HG02840 (cell line): ENCODE results near the gene TMEM179.

Experiments
- ATAC-seq: cut with Tn5 transposase; IDR thresholded peaks from one replicate; pipeline ENCODE4 v1.9.1; 2021; ENCODE audit warnings: mild to moderate bottlenecking, moderate library complexity, moderate number of reproducible peaks; ENCODE audit not compliant: unreplicated experiment, low FRiP score

The TMEM179 gene

GRCh38 chr14:104600141-104600643, 4.4 kb downstream of the TMEM179 start:
- no peak for ATAC-seq

DNA sequence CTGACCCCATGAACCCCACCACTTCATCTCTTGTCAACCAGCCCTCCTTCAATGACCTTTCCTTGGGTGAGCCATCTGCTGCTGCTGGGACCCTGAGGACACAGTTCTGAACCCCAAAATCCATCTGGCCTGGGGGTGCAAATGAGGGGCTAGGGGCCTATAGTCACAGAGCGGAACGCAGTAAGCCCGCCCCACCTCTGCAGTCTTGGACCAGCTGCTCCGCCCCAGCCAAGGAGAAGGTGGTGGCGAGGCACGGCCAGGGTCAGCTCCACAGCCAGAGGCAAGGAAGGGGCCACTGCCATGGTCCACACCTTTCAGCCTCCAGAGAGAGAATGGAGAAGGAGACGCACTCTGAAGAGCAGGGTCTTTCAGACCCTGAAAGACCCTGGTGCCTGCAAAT, 5.1 kb downstream of the TMEM179 start:
- no peak for ATAC-seq

DNA sequence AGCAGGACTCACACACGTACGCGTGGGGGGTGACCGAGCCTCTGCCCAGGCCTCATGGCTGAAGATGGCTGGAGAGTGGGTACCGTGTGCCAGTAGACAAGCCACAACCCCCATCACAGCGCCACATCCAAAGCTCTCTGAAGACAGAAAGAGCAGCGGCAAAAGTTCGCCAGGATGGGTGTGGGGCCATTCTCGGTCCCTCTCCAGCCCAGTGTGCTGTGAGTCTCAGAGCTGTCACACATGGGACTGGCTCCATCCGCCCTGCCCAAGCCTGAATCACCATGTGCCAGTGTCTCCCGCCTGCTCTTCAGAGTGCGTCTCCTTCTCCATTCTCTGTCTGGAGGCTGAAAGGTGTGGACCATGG, 5.7 kb downstream of the TMEM179 start:
- no peak for ATAC-seq

- ATAC-seq, result no peak
Measured at GRCh38 chr14:104598039-104598909, 6.3 kb downstream of the TMEM179 start.

DNA sequence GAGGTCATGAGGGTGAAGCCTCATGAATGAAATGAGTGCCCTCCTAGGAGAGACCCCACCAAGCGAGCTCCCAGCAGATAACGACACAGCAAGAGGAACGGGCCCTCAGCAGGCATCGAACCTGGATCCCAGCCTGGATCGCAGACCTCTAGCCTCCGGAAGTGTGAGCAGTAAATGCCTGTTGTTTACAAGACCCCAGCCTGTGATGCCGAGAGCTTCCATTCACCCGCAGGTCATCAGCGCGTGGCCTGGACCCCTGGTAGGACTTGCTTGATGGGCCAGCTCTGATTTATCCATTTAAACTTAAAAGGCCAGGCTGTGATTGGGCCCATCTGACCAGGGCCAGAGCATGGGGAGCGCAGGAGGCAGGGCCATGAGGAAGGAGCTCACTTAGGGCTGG, 7.0 kb downstream of the TMEM179 start:
- ATAC-seq, result no peak

GRCh38 chr14:104596927-104597351, 7.6 kb downstream of the TMEM179 start:
- ATAC-seq, result no peak

DNA sequence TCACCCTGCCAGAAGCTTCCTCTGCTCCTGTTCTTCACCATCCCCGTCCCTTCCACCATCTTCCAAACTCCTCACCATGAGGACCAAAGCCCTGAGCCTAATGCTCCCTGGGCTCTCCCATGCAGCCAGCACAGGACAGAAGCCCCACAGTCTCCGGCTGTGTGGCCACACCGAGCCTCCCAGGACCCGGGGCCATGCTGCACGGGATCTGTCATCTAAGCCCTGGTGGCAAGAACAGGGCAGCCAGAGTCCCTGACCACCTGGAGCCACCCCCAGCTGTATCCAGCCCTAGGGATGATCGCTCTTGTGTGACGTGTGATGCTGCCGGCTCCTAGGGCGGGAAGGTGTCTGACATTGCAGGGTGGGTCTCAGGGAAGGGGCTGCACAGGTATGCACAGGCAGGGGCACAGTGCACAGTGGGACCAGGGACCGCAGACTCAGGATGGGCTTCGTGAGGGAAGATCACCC, 8.1 kb downstream of the TMEM179 start:
- no peak for ATAC-seq

GRCh38 chr14:104595911-104596450, 8.6 kb downstream of the TMEM179 start:
- ATAC-seq, result no peak

DNA sequence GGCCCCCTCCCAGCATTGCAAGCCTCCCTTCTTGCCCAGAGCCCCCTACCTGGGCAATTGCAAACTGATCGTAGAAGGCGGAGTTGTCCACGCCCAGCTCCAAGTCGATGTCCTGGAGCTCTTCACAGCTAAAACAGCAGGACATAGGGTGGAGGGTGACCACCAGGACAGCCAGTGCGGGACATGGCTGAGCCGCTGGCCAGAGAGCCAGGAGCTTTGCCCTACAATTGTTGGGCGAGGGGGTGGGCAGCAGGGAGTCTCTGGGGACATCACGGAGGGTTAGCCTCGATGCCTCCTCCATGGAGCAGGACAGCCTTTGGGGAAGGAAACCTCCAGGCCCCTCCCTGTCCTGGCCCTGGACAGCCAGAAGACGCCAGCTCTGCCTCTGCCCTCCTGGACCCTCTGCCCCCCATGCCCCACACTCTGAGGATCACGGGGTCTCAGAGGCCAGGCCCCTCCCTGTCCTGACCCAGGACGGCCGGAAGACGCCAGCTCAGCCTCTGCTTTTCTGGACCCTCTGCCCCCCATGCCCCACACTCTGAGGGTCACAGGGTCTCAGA, 9.4 kb downstream of the TMEM179 start:
- ATAC-seq, result no peak

GRCh38 chr14:104594310-104595046, 10.1 kb downstream of the TMEM179 start:
- ATAC-seq, result no peak

DNA sequence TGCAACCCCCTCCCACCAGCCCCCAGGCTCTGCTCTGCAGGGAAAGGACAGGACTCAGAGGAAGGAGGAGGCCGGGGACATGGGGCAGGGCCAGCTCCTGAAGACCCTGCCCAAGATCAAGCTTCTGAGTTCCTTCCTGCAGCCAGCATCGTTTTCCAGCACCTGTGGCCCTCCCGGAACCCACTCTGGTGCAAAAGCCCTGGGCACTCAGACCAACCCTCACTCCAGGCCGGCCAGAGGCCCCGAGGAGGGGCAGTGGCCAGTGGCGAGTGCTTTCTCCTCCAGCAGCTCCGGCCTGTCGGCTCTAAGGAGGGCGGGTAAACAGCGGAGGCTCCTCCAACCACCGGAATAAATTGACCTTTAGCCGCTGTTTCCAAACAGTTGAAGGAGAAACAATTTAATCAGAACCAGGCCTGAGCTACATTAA, 10.8 kb downstream of the TMEM179 start:
- ATAC-seq, result no peak

- ATAC-seq, result no peak
Measured at GRCh38 chr14:104593241-104593701, 11.3 kb downstream of the TMEM179 start.

DNA sequence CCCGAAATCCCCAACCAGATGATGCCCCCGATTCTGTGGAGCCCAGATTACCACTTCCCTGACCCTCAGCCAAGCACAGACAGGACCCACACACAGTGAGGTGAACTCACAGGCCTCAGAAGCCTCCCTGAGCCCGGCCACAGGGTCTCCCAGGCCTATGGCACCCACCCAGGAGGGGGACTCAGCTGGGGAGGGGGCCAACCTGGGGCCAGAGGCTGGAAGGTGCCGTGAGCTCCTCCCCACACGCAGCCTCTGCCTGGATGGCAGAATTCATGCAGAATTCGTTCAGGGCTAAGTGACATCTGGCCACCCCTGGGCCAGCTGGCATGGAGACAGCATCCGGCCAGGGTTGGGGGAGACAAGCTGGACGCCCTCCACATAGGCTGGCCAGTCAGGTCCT, 11.8 kb downstream of the TMEM179 start:
- no peak for ATAC-seq

GRCh38 chr14:104592292-104592672, 12.3 kb downstream of the TMEM179 start:
- ATAC-seq, result no peak

DNA sequence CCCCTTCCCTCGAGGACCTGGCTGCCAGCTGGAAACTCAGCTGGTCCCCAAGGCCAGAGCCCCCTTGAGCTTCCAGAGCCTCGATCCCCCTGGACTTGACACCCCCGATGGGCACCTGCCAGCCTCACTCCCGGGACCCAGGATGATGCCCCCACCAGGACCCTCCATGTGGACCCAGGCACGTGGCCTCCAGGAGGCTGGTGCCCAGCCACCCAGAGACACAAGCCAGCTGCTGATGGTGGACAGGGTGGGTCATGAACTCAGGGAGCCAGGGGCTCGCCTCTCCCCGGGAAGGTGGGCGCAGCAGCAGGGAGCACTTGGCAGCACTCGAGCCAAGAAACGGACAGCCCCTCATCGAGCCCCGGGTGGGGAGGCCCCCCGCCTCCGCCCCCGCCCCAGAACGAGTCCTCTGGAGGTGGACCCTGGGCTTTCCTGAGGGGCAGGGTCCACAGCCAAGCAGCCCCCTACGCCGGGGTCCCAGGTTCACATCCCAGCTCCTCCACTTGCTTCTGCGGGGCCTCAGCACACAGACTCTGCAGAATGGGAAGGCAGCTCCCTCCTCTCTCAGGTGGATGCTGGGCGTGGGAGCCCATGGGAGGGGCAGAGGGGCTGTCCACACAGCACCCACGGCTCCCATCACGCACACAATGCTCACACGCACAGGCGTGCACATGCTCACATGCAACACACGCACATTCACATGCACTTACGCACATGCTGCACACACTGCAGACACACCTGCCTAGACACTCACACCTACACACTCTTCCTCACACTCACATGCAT, 12.9 kb downstream of the TMEM179 start:
- ATAC-seq, result no peak

- no peak for ATAC-seq
Measured at GRCh38 chr14:104591031-104591430, 13.5 kb downstream of the TMEM179 start.

DNA sequence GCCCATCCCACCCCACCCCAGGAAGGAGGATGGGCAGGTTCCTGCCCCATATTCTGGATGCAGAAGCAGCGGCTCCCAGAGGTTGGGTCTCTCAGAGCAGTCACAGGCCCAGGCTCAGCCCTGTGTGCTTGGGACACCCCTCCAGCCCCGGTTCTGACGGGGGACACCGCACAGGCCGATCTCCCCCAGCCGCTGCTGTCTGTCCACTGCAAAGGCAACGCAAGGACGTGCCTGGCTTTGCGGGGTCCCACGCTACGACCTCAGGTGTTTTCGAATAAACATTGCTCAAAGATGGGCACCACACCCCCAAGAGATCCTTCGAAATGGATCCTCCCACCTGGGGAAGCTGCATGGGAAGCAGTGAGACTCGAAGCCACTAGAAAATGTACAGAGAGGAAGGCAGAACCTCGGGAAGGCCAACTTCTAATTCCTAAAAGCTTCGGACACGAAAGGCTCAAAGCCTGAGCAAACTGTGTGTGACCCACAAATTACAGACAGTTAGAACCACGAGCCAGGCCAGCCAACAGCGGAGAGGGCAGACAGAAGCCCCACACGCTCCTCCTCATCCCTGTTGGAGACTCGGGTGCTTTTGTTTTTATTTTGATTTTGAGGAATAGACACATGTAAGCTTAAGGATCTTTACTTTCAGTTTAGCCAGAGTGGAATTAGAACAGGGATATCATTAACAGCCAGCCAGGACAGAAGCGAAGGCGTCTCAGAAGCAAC, 14.2 kb downstream of the TMEM179 start:
- no peak for ATAC-seq

- ATAC-seq, result no peak
Measured at GRCh38 chr14:104589338-104590195, 15.0 kb downstream of the TMEM179 start.
